Large intestine (tissue), 3 donors: ENCODE measurements around the gene MRPS5. TPM values are rescaled to one million over a fixed set of nuclear protein-coding genes. Genes with fewer than 3 reads are reported as not detected.
A peak's percentile ranks its signal among the peaks of the same experiment; 100 is the strongest.

Source experiments
- DNase-seq, 2 donors: peaks; one replicate each; pipeline versions ENCODE4 v3.0.0 to v3.0.0-alpha.2; 2013
- H3K27ac ChIP-seq: one replicate; pipeline ENCODE4 v1.5.1; 2013; ENCODE audit warnings: low read length
- H3K27me3 ChIP-seq: 2 replicates; pipeline ENCODE4 v1.6.1; 2013; ENCODE audit warnings: low read length; ENCODE audit not compliant: control insufficient read depth, insufficient read depth
- H3K36me3 ChIP-seq: 2 replicates; pipeline ENCODE4 v1.6.1; 2013; ENCODE audit warnings: low read length; ENCODE audit not compliant: control insufficient read depth, insufficient read depth
- H3K4me1 ChIP-seq: one replicate; pipeline ENCODE4 v1.6.1; 2013; ENCODE audit warnings: low read length; ENCODE audit not compliant: control insufficient read depth, insufficient read depth
- H3K4me3 ChIP-seq: one replicate; pipeline ENCODE4 v1.5.1; 2013; ENCODE audit warnings: low read length
- H3K9me3 ChIP-seq: one replicate; pipeline ENCODE4 v1.6.1; 2013; ENCODE audit warnings: mild to moderate bottlenecking, low read depth, low read length, moderate library complexity; ENCODE audit not compliant: control insufficient read depth
- whole genome bisulfite sequencing: methylation state at CpG from one replicate; pipeline ENCODE4 v1.1.5; 2013; ENCODE audit warnings: low lambda C conversion rate; ENCODE audit not compliant: insufficient coverage; 5-methylcytosine and 5-hydroxymethylcytosine counted together
- polyA plus RNA-seq: library from polyadenylated mRNA; unstranded; fragments of 120-200 nt; gene quantifications from one replicate; pipeline ENCODE4 v1.2.1, GENCODE V29; 2013

MRPS5 gene
- polyA plus RNA-seq, 1 donor = 55.8 TPM

GRCh38 chr2:95075440-95076132 lies 46.0 kb downstream of the MRPS5 start:
- no CpG with 5 or more reads among the region's 8 CpGs for WGBS
- Histone ChIP-seq H3K36me3 (no peaks in the 10 kb centered on the region), H3K4me3 (no peak overlapping the region), H3K9me3 (no peaks in the 10 kb centered on the region), H3K27ac (no peak overlapping the region), H3K27me3 (peaks cover 56% of the 10 kb centered on the region), H3K4me1 (peaks cover 4% of the 10 kb centered on the region)
- no peak for DNase-seq

- peaks cover 4% of the 10 kb centered on the region for H3K4me1 ChIP-seq
- H3K27me3 ChIP-seq = peaks cover 56% of the 10 kb centered on the region
- WGBS = 80% methylated on average over 1 of the region's 15 CpGs
- no peaks in the 10 kb centered on the region for H3K36me3 ChIP-seq
- DNase-seq = peak in 1 of 2 donors; percentile 9
- H3K4me3 ChIP-seq = no peak overlapping the region
- H3K27ac ChIP-seq = no peak overlapping the region
- H3K9me3 ChIP-seq = no peaks in the 10 kb centered on the region
These were observed 46.8 kb downstream of the MRPS5 start for GRCh38 chr2:95074663-95075439.

- Histone ChIP-seq H3K36me3 (no peaks in the 10 kb centered on the region), H3K27me3 (peaks cover 56% of the 10 kb centered on the region), H3K27ac (no peak overlapping the region), H3K4me1 (peaks cover 4% of the 10 kb centered on the region), H3K4me3 (no peak overlapping the region), H3K9me3 (no peaks in the 10 kb centered on the region)
- no CpG with 5 or more reads among the region's 18 CpGs for WGBS
- DNase-seq = no peak
These were observed 47.5 kb downstream of the MRPS5 start for GRCh38 chr2:95073856-95074662.

GRCh38 chr2:95072424-95072823 lies 49.2 kb downstream of the MRPS5 start:
- Histone ChIP-seq H3K9me3 (no peaks in the 10 kb centered on the region), H3K36me3 (no peaks in the 10 kb centered on the region), H3K27me3 (peaks cover 45% of the 10 kb centered on the region), H3K27ac (no peak overlapping the region), H3K4me1 (peaks cover 4% of the 10 kb centered on the region), H3K4me3 (no peak overlapping the region)
- DNase-seq = no peak
- WGBS = no CpG with 5 or more reads among the region's 4 CpGs

- no peak overlapping the region for H3K4me3 ChIP-seq
- peaks cover 39% of the 10 kb centered on the region for H3K27me3 ChIP-seq
- H3K36me3 ChIP-seq = no peaks in the 10 kb centered on the region
- no peak for DNase-seq
- no peaks in the 10 kb centered on the region for H3K9me3 ChIP-seq
- peaks cover 1% of the 10 kb centered on the region for H3K4me1 ChIP-seq
- no peak overlapping the region for H3K27ac ChIP-seq
- WGBS = 100% methylated on average over 2 of the region's 4 CpGs
These were observed 49.8 kb downstream of the MRPS5 start for GRCh38 chr2:95071856-95072255.

- Histone ChIP-seq H3K36me3 (no peaks in the 10 kb centered on the region), H3K4me3 (no peak overlapping the region), H3K9me3 (no peaks in the 10 kb centered on the region), H3K27ac (no peak overlapping the region), H3K27me3 (peaks cover 19% of the 10 kb centered on the region), H3K4me1 (no peaks in the 10 kb centered on the region)
- no CpG with 5 or more reads among the region's 9 CpGs for WGBS
- no peak for DNase-seq
These were observed 52.1 kb downstream of the MRPS5 start for GRCh38 chr2:95069465-95069864.

GRCh38 chr2:95068256-95068655 lies 53.4 kb downstream of the MRPS5 start:
- no peaks in the 10 kb centered on the region for H3K36me3 ChIP-seq
- no peak overlapping the region for H3K27ac ChIP-seq
- 83% methylated on average over 1 of the region's 2 CpGs for WGBS
- H3K4me1 ChIP-seq = no peaks in the 10 kb centered on the region
- H3K27me3 ChIP-seq = peaks cover 11% of the 10 kb centered on the region
- H3K9me3 ChIP-seq = no peaks in the 10 kb centered on the region
- DNase-seq = no peak
- no peak overlapping the region for H3K4me3 ChIP-seq

GRCh38 chr2:95063086-95063958 lies 58.3 kb downstream of the MRPS5 start:
- no peak overlapping the region for H3K4me3 ChIP-seq
- no peaks in the 10 kb centered on the region for H3K36me3 ChIP-seq
- H3K4me1 ChIP-seq = no peaks in the 10 kb centered on the region
- no peak for DNase-seq
- H3K27me3 ChIP-seq = no peaks in the 10 kb centered on the region
- H3K27ac ChIP-seq = no peak overlapping the region
- WGBS = 100% methylated on average over 1 of the region's 12 CpGs
- no peaks in the 10 kb centered on the region for H3K9me3 ChIP-seq

GRCh38 chr2:95062242-95063085 lies 59.1 kb downstream of the MRPS5 start:
- no peak overlapping the region for H3K27ac ChIP-seq
- no peak for DNase-seq
- no CpG with 5 or more reads among the region's 11 CpGs for WGBS

More at GRCh38 chr2:95062242-95063085, 59.1 kb downstream of the MRPS5 start:
- H3K4me1 ChIP-seq = no peaks in the 10 kb centered on the region
- H3K27me3 ChIP-seq = no peaks in the 10 kb centered on the region
- no peaks in the 10 kb centered on the region for H3K9me3 ChIP-seq
- H3K4me3 ChIP-seq = no peak overlapping the region
- H3K36me3 ChIP-seq = no peaks in the 10 kb centered on the region
